Astrocyte of the cerebellum (primary cell): ENCODE results near the gene OR2L13.

Experiments used
- DNase-seq: peaks from one replicate; pipeline ENCODE4 v3.0.0-alpha.2; 2011; ENCODE audit warnings: low read depth
- H3K4me3 ChIP-seq: 2 replicates; pipeline ENCODE4 v1.5.1; 2011; ENCODE audit warnings: mild to moderate bottlenecking, low read depth, low read length, moderate library complexity
- in situ Hi-C: cut with HindIII; loops from 2 replicates; pipeline ENCODE4 v1.10.0; 2017; ENCODE audit warnings: low sequenced_read_pairs
- TF ChIP-seq, protein P1 (sequence below): IDR thresholded peaks from 2 replicates; pipeline ENCODE4 v1.5.1; 2012; ENCODE audit warnings: low read length, low read depth, moderate library complexity, mild to moderate bottlenecking; ENCODE audit errors: missing control alignments

The OR2L13 gene, protein sequence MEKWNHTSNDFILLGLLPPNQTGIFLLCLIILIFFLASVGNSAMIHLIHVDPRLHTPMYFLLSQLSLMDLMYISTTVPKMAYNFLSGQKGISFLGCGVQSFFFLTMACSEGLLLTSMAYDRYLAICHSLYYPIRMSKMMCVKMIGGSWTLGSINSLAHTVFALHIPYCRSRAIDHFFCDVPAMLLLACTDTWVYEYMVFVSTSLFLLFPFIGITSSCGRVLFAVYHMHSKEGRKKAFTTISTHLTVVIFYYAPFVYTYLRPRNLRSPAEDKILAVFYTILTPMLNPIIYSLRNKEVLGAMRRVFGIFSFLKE

DNA sequence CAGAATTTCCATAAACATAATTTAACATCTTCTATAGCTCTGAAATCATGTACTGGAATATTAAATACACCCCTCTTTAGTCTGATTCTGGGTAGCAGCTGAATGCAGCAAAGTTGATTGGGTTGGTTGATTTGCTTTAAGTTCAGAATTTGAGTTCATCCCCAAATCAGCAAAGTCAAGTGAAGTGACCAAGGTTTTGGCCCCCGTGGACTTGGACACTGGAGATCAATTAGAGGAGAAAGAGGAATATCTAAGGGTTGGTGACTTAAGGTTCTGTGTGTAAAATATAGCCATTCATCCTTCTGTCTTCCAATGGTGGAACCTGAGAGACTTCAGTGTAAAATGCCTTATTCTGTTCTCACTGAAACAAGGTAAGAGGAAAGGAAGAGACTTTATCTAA is at the start of gene OR2L13:
Gene OR2L13 (plus strand): TSS at position 301 of the 400 bp plus-strand sequence. CDS start 4,192 bp downstream, outside the sequence.
- TF ChIP-seq, protein P1, sequence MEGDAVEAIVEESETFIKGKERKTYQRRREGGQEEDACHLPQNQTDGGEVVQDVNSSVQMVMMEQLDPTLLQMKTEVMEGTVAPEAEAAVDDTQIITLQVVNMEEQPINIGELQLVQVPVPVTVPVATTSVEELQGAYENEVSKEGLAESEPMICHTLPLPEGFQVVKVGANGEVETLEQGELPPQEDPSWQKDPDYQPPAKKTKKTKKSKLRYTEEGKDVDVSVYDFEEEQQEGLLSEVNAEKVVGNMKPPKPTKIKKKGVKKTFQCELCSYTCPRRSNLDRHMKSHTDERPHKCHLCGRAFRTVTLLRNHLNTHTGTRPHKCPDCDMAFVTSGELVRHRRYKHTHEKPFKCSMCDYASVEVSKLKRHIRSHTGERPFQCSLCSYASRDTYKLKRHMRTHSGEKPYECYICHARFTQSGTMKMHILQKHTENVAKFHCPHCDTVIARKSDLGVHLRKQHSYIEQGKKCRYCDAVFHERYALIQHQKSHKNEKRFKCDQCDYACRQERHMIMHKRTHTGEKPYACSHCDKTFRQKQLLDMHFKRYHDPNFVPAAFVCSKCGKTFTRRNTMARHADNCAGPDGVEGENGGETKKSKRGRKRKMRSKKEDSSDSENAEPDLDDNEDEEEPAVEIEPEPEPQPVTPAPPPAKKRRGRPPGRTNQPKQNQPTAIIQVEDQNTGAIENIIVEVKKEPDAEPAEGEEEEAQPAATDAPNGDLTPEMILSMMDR: no peak
- H3K4me3 ChIP-seq: no peak within 1 kb of the TSS
- in situ Hi-C loops: no loop called here
- DNase-seq: no peak

DNA sequence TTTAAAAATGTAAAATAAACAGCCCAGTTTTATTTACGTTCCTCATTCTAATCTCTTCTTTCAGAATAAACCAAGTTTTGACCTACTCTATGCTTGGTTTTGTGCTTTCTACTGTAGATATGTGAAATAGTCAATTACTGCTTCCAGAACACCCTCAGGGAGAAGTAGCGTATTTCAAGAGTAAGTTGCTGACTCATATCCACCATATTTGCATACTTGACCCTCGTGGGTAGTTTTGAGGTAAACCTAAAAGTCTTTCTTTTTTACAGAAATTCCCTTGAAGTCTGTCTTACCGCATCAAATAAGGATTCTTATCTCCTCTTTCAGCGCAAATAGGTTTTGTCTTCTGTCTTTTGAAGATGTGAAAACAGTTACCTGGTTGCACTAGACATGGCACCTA is 49.8 kb upstream of the OR2L13 start:
- no peak overlapping the region for H3K4me3 ChIP-seq
- in situ Hi-C loops: no loop called here
- TF ChIP-seq, protein P1: no peak
- no peak for DNase-seq

DNA sequence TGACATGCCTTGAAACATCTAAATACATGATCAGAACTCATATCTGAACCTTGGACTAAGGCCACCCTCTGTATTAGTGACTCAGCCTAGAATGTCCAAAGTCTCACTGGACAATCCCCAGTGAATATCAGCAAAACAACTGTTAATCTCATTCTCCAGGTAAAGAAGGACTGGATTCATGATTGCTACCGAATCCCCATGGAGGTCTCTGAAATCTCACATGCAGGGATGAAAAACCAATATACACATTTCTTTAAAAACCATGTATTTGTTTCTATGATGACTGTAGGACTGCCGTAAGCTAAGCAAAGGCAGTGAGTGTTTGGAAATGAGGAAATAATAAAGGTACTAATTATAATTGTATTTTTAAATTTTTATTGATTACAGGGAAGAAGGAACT is 48.4 kb upstream of the OR2L13 start, which contains the start of gene OR2L3:
Gene OR2L3 (plus strand): TSS at position 301 of the 400 bp plus-strand sequence. CDS start 13,846 bp downstream, outside the sequence.
- H3K4me3 ChIP-seq: no peak within 1 kb of the TSS
- DNase-seq: no peak
- TF ChIP-seq, protein P1: no peak
- in situ Hi-C loops: no loop called here

DNA sequence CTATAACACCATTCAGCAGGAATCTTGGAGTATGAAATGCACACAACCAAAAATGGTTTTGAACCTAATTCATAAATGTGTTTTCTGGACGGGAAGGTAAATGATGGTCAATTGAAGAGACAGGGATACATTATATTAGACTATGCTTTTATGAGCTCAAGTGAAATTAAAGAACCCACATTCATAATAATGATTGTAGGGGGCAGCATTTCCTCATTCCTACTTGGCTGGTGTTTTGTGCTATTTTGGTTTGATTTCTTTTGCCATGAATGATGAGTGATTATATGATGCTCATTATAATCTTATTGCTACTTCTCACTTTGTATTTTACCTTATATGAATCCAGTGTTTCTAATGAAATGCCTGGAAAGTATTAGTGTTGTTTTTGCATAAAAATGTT is 48.0 kb upstream of the OR2L13 start:
- TF ChIP-seq, protein P1: no peak
- no peak for DNase-seq
- in situ Hi-C loops: no loop called here
- H3K4me3 ChIP-seq: no peak overlapping the region

DNA sequence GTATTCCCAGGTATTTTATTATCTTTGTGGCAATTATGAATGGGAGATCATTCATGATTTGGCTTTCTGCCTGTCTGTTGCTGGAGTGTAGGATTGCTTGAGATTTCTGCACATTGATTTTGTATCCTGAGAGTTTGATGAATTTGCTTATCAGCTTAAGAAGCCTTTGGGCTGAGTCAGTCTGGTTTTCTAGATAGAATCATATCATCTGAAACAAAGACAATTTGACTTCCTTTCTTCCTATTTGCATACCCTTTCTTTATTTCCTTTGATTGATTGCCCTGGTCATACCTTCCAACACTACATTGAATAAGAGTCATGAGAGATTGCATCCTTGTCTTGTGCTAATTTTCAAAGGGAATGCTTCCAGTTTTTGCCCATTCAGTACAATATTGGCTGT is 40.3 kb upstream of the OR2L13 start:
- no peak overlapping the region for H3K4me3 ChIP-seq
- no peak for DNase-seq
- in situ Hi-C loops: no loop called here
- TF ChIP-seq, protein P1: no peak

DNA sequence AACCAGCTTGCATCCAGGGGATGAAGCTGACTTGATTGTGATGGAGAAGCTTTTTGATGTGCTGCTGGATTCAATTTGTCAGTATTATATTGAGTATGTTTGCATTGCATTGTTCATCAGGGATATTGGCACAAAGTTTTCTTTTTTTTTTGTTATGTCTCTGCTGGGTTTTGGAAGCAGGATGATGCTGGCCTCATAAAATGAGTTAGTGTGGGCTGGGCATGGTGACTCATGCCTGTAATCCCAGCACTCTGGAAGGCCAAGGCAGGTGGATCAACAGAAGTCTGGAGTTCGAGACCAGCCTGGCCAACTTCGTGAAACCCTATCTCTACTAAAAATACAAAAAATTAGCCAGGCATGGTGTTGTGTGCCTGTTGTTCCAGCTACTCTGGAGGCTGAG is 39.7 kb upstream of the OR2L13 start:
- in situ Hi-C loops: no loop called here
- no peak for DNase-seq
- H3K4me3 ChIP-seq: no peak overlapping the region
- TF ChIP-seq, protein P1: no peak
